GM12878 (cell line): ENCODE data around the gene CD55. TPM values are rescaled to one million over a fixed set of nuclear protein-coding genes. Genes with fewer than 3 reads are reported as not detected.

ENCODE experiments used
- ATF2 ChIP-seq: IDR thresholded peaks from 2 replicates; pipeline ENCODE4 v1.6.1; 2012; ENCODE audit warnings: low read length, inconsistent platforms
- BCL11A ChIP-seq: IDR thresholded peaks from 2 replicates; pipeline ENCODE4 v1.6.1; 2011; ENCODE audit warnings: low read depth, low read length
- CHD2 ChIP-seq: IDR thresholded peaks from 2 replicates; pipeline ENCODE4 v1.6.1; 2011; ENCODE audit warnings: low read depth, low read length, improper control_type of control experiment, borderline replicate concordance
- CREM ChIP-seq: IDR thresholded peaks from 2 replicates; pipeline ENCODE4 v1.6.1; 2014; ENCODE audit warnings: antibody characterized with exemption, low read depth
- HDGF ChIP-seq: fragments of 450-650 bp; IDR thresholded peaks from 2 replicates; pipeline ENCODE4 v1.6.1; 2016; ENCODE audit warnings: antibody characterized with exemption
- LARP7 ChIP-seq: fragments of 450-650 bp; IDR thresholded peaks from 2 replicates; pipeline ENCODE4 v1.6.1; 2017; ENCODE audit warnings: mild to moderate bottlenecking
- MTA3 ChIP-seq: IDR thresholded peaks from 2 replicates; pipeline ENCODE4 v1.6.1; 2012; ENCODE audit warnings: low read length, inconsistent platforms, borderline replicate concordance
- PAX8 ChIP-seq: fragments of 450-650 bp; IDR thresholded peaks from 2 replicates; pipeline ENCODE4 v1.6.1; 2017; ENCODE audit warnings: mild to moderate bottlenecking, moderate library complexity
- SMAD5 ChIP-seq: IDR thresholded peaks from 2 replicates; pipeline ENCODE4 v1.6.1; 2016; ENCODE audit warnings: antibody characterized with exemption, low read depth
- SREBF2 ChIP-seq: IDR thresholded peaks from 2 replicates; pipeline ENCODE4 v1.6.1; 2012; ENCODE audit warnings: mild to moderate bottlenecking, low read length
- SRF ChIP-seq, 2 experiments: IDR thresholded peaks; 2 replicates each; pipeline ENCODE4 v1.6.1; 2011; ENCODE audit warnings: low read depth in 2 of 2, low read length in 2 of 2, mild to moderate bottlenecking in 1 of 2, moderate library complexity in 1 of 2
- ZBED1 ChIP-seq: IDR thresholded peaks from 2 replicates; pipeline ENCODE4 v1.6.1; 2016; ENCODE audit warnings: borderline replicate concordance
- ZBTB11 ChIP-seq: fragments of 450-650 bp; formaldehyde crosslinking; IDR thresholded peaks from 2 replicates; pipeline ENCODE4 v1.5.0; 2022; ENCODE audit warnings: mild to moderate bottlenecking, missing genetic modification characterization
- polyA plus RNA-seq, 11 experiments: library from polyadenylated mRNA; depleted of rRNA in 4 of 11; unstranded in 6 of 11; stranded (reverse) in 5 of 11; fragments of >200 nt; fragmentation: Nextera tagmentation in 4 of 11; fragmentation: Illumina TruSeq in 1 of 11; extraction: Ambion mirVana in 4 of 11; extraction: Trizol in 1 of 11; gene quantifications; 1 replicate in 1 of 11; 2 replicates in 10 of 11; pipeline versions ENCODE4 v1.2.1 to v1.2.3, GENCODE V29; 2011 to 2016; ENCODE audit warnings: inconsistent platforms in 2 of 11, missing spikeins in 2 of 11, low read depth in 1 of 11
- total RNA-seq, 4 experiments: library from RNA; depleted of rRNA in 3 of 4; stranded (reverse); fragments of >200 nt in 3 of 4; fragmentation: Illumina TruSeq in 1 of 4; extraction: Trizol in 1 of 4; gene quantifications; 2 replicates each; pipeline versions ENCODE4 v1.2.1 to v1.2.3, GENCODE V29; 2013 to 2021

CD55 gene
- total and polyA plus RNA-seq, 10 of the 15 experiments (the other 5 are each of a cell fraction or from before 2014, with no cell fraction given): 5.2 to 46.5 (median 15.1) TPM

- no peak for TF ChIP-seq CHD2
- no peak for TF ChIP-seq LARP7
- no peak for TF ChIP-seq SREBF2
- no peak for TF ChIP-seq BCL11A
- no peak for TF ChIP-seq SRF (IDR thresholded peaks at IDR 0.05; ENCODE audit: low read depth in 2 of 2, low read length in 2 of 2)
- no peak for TF ChIP-seq ZBED1
- TF ChIP-seq CREM: no peak
- no peak for TF ChIP-seq PAX8
- no peak for TF ChIP-seq HDGF
- no peak for TF ChIP-seq MTA3
- TF ChIP-seq SMAD5: no peak
- no peak for TF ChIP-seq ZBTB11
- no peak for TF ChIP-seq ATF2
These were observed 81.3 kb downstream of the CD55 start (continued) for GRCh38 chr1:207402744-207403143.
